Hematopoietic multipotent progenitor cell treated with erythropoietin and hydrocortisone succinate and interleukin-3 and kit ligand, for 6 days (in vitro differentiated cells): Measurements from ENCODE around the gene COQ7.

Source experiments
- DNase-seq: peaks from one replicate; pipeline ENCODE4 v3.0.0-alpha.2; 2015

The COQ7 gene

GRCh38 chr16:19086322-19087199, 19.1 kb downstream of the COQ7 start:
- peak; percentile 88 for DNase-seq

GRCh38 chr16:19088341-19088916, 21.0 kb downstream of the COQ7 start:
- no peak for DNase-seq

- DNase-seq: no peak
Observed at GRCh38 chr16:19089410-19089955, 22.1 kb downstream of the COQ7 start.

GRCh38 chr16:19090916-19091315, 23.5 kb downstream of the COQ7 start:
- no peak for DNase-seq

- DNase-seq: no peak
Observed at GRCh38 chr16:19092653-19093410, 25.4 kb downstream of the COQ7 start.

GRCh38 chr16:19093631-19094541, 26.5 kb downstream of the COQ7 start:
- no peak for DNase-seq

- DNase-seq: peak; percentile 25
Observed at GRCh38 chr16:19094542-19095365, 27.3 kb downstream of the COQ7 start.

GRCh38 chr16:19095654-19096053, 28.2 kb downstream of the COQ7 start:
- DNase-seq: no peak

GRCh38 chr16:19098173-19098572, 30.8 kb downstream of the COQ7 start:
- DNase-seq: no peak

- no peak for DNase-seq
Observed at GRCh38 chr16:19102187-19102872, 34.9 kb downstream of the COQ7 start.

- no peak for DNase-seq
Observed at GRCh38 chr16:19104607-19105006, 37.2 kb downstream of the COQ7 start.

- no peak for DNase-seq
Observed at GRCh38 chr16:19105131-19105530, 37.7 kb downstream of the COQ7 start.

GRCh38 chr16:19105891-19106624, 38.6 kb downstream of the COQ7 start:
- no peak for DNase-seq

- DNase-seq: no peak
Observed at GRCh38 chr16:19106625-19107020, 39.2 kb downstream of the COQ7 start.

- DNase-seq: no peak
Observed at GRCh38 chr16:19108409-19109287, 41.2 kb downstream of the COQ7 start.

GRCh38 chr16:19109288-19109664, 41.9 kb downstream of the COQ7 start:
- no peak for DNase-seq

GRCh38 chr16:19110537-19111360, 43.3 kb downstream of the COQ7 start:
- no peak for DNase-seq

GRCh38 chr16:19112099-19112407, 44.6 kb downstream of the COQ7 start:
- DNase-seq: no peak
